Measurements from ENCODE around the gene SORCS2. TPM values are rescaled to one million over a fixed set of nuclear protein-coding genes. Genes with fewer than 3 reads are reported as not detected.

SORCS2 gene
- total RNA-seq, 1 donor from 2014 or later = 13.8 TPM

DNA sequence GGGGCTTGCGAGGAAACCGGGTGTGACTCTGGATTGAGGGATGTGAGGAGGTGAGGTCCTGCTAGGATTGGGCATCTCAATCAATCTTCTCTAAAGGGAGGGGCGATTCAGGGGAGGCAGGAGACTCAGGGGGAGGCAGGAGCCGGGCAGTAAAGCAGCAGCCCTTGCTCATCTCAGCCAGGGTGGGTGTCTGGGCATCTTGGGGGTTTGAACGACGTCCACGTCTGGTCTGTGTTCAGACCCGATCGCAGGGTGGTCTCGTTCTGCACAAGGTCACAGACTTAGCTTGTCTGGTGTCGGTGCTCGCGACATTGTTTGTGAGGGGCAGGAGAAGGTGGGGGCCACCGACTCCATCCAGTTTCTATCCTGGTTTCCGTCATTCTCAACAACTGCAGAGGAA lies 473.7 kb downstream of the SORCS2 start:
- no peak overlapping the region for H3K4me2 ChIP-seq (ENCODE audit: low read length)
- H4K20me1 ChIP-seq (ENCODE audit: insufficient read depth, low read length) = no peaks in the 10 kb centered on the region
- FAIRE-seq = no peak
- no peaks in the 10 kb centered on the region for H3K4me1 ChIP-seq (ENCODE audit: insufficient read depth, low read length)
- TF ChIP-seq, protein P1, sequence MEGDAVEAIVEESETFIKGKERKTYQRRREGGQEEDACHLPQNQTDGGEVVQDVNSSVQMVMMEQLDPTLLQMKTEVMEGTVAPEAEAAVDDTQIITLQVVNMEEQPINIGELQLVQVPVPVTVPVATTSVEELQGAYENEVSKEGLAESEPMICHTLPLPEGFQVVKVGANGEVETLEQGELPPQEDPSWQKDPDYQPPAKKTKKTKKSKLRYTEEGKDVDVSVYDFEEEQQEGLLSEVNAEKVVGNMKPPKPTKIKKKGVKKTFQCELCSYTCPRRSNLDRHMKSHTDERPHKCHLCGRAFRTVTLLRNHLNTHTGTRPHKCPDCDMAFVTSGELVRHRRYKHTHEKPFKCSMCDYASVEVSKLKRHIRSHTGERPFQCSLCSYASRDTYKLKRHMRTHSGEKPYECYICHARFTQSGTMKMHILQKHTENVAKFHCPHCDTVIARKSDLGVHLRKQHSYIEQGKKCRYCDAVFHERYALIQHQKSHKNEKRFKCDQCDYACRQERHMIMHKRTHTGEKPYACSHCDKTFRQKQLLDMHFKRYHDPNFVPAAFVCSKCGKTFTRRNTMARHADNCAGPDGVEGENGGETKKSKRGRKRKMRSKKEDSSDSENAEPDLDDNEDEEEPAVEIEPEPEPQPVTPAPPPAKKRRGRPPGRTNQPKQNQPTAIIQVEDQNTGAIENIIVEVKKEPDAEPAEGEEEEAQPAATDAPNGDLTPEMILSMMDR (IDR thresholded peaks at IDR 0.05; ENCODE audit: insufficient read depth, low read depth, low read length) = no peak
- no peak for TF ChIP-seq EZH2 (IDR thresholded peaks at IDR 0.05; ENCODE audit: insufficient read depth, low read length)
- H3K4me3 Mint-ChIP-seq (ENCODE audit: unreplicated experiment) = no peak overlapping the region
- peaks cover 69% of the 10 kb centered on the region for H3K27me3 Mint-ChIP-seq (ENCODE audit: low read depth, unreplicated experiment)
- H3K36me3 Mint-ChIP-seq (ENCODE audit: low read depth, unreplicated experiment) = peaks cover 29% of the 10 kb centered on the region
- H2AFZ ChIP-seq (ENCODE audit: low read depth, low read length) = no peak overlapping the region
- H3K4me3 ChIP-seq (ENCODE audit: insufficient read depth, low read depth, low read length) = no peak overlapping the region
- H3K9me3 Mint-ChIP-seq (ENCODE audit: unreplicated experiment) = peaks cover 8% of the 10 kb centered on the region
- no peaks in the 10 kb centered on the region for H3K9me3 ChIP-seq (ENCODE audit: insufficient read depth, low read depth, low read length)
- no peaks in the 10 kb centered on the region for H3K36me3 ChIP-seq (ENCODE audit: insufficient read depth, low read length)
- no peak overlapping the region for H3K27ac Mint-ChIP-seq (ENCODE audit: unreplicated experiment)
- no peak overlapping the region for H3K27ac ChIP-seq (ENCODE audit: low read depth, low read length)
- no peaks in the 10 kb centered on the region for H3K27me3 ChIP-seq (ENCODE audit: insufficient read depth, low read length)
- no peak overlapping the region for H3K9ac ChIP-seq (ENCODE audit: low read length)
- H3K79me2 ChIP-seq (ENCODE audit: insufficient read depth, low read length) = no peaks in the 10 kb centered on the region
- H3K4me1 Mint-ChIP-seq (ENCODE audit: low read depth, unreplicated experiment) = peaks cover 4% of the 10 kb centered on the region
- DNase-seq (ENCODE audit: low read depth) = no peak

GRCh38 chr4:7666744-7667143 lies 474.4 kb downstream of the SORCS2 start:
- Histone ChIP-seq H4K20me1 (ENCODE audit: insufficient read depth, low read length) (no peaks in the 10 kb centered on the region), H2AFZ (ENCODE audit: low read depth, low read length) (no peak overlapping the region), H3K36me3 (ENCODE audit: insufficient read depth, low read length) (no peaks in the 10 kb centered on the region), H3K4me1 (ENCODE audit: insufficient read depth, low read length) (no peaks in the 10 kb centered on the region), H3K9ac (ENCODE audit: low read length) (no peak overlapping the region), H3K4me2 (ENCODE audit: low read length) (no peak overlapping the region), H3K27me3 (ENCODE audit: insufficient read depth, low read length) (no peaks in the 10 kb centered on the region), H3K79me2 (ENCODE audit: insufficient read depth, low read length) (no peaks in the 10 kb centered on the region), H3K4me3 (ENCODE audit: insufficient read depth, low read depth, low read length) (no peak overlapping the region), H3K9me3 (ENCODE audit: insufficient read depth, low read depth, low read length) (no peaks in the 10 kb centered on the region), H3K27ac (ENCODE audit: low read depth, low read length) (no peak overlapping the region)
- TF ChIP-seq EZH2 (IDR thresholded peaks at IDR 0.05; ENCODE audit: insufficient read depth, low read length) = no peak
- TF ChIP-seq, protein P1 (IDR thresholded peaks at IDR 0.05; ENCODE audit: insufficient read depth, low read depth, low read length) = no peak
- no peak overlapping the region for H3K4me3 Mint-ChIP-seq (ENCODE audit: unreplicated experiment)
- H3K4me1 Mint-ChIP-seq (ENCODE audit: low read depth, unreplicated experiment) = peaks cover 4% of the 10 kb centered on the region
- no peak for FAIRE-seq
- peaks cover 33% of the 10 kb centered on the region for H3K36me3 Mint-ChIP-seq (ENCODE audit: low read depth, unreplicated experiment)
- no peak for DNase-seq (ENCODE audit: low read depth)
- peaks cover 13% of the 10 kb centered on the region for H3K9me3 Mint-ChIP-seq (ENCODE audit: unreplicated experiment)
- H3K27ac Mint-ChIP-seq (ENCODE audit: unreplicated experiment) = no peak overlapping the region
- H3K27me3 Mint-ChIP-seq (ENCODE audit: low read depth, unreplicated experiment) = peaks cover 70% of the 10 kb centered on the region

- Histone ChIP-seq H4K20me1 (ENCODE audit: insufficient read depth, low read length) (no peaks in the 10 kb centered on the region), H3K27me3 (ENCODE audit: insufficient read depth, low read length) (no peaks in the 10 kb centered on the region), H3K4me1 (ENCODE audit: insufficient read depth, low read length) (no peaks in the 10 kb centered on the region), H3K36me3 (ENCODE audit: insufficient read depth, low read length) (no peaks in the 10 kb centered on the region), H3K9ac (ENCODE audit: low read length) (no peak overlapping the region), H3K79me2 (ENCODE audit: insufficient read depth, low read length) (no peaks in the 10 kb centered on the region), H3K9me3 (ENCODE audit: insufficient read depth, low read depth, low read length) (peaks cover 3% of the 10 kb centered on the region), H3K4me2 (ENCODE audit: low read length) (no peak overlapping the region), H3K27ac (ENCODE audit: low read depth, low read length) (no peak overlapping the region), H2AFZ (ENCODE audit: low read depth, low read length) (no peak overlapping the region), H3K4me3 (ENCODE audit: insufficient read depth, low read depth, low read length) (no peak overlapping the region)
- Mint-ChIP-seq H3K9me3 (ENCODE audit: unreplicated experiment) (peaks cover 19% of the 10 kb centered on the region), H3K27me3 (ENCODE audit: low read depth, unreplicated experiment) (peaks cover 65% of the 10 kb centered on the region), H3K4me1 (ENCODE audit: low read depth, unreplicated experiment) (peaks cover 4% of the 10 kb centered on the region), H3K27ac (ENCODE audit: unreplicated experiment) (no peak overlapping the region), H3K4me3 (ENCODE audit: unreplicated experiment) (no peak overlapping the region), H3K36me3 (ENCODE audit: low read depth, unreplicated experiment) (peaks cover 29% of the 10 kb centered on the region)
- DNase-seq (ENCODE audit: low read depth) (no peak), FAIRE-seq (no peak)
- TF ChIP-seq, protein P1 (IDR thresholded peaks at IDR 0.05; ENCODE audit: insufficient read depth, low read depth, low read length) = no peak
- no peak for TF ChIP-seq EZH2 (IDR thresholded peaks at IDR 0.05; ENCODE audit: insufficient read depth, low read length)
Observed at GRCh38 chr4:7668271-7668670, 475.9 kb downstream of the SORCS2 start.

All from astrocyte (in vitro differentiated cells and primary cell).